Esophagus squamous epithelium (tissue), 4 donors: ENCODE results near the gene RFPL1.

Source experiments
- POLR2A ChIP-seq, 4 donors: fragments of 450-650 bp; IDR thresholded peaks; one replicate each; pipeline ENCODE4 v1.6.1; 2017; ENCODE audit warnings: antibody characterized with exemption in 4 of 4, mild to moderate bottlenecking in 4 of 4, moderate library complexity in 3 of 4
- TF ChIP-seq, protein P1 (sequence below), 6 experiments: fragments of 450-650 bp in 4 of 6; fragments of 200-600 bp in 2 of 6; sonication (generic) in 2 of 6; IDR thresholded peaks; one replicate each; pipeline ENCODE4 v1.5.1; 2016 to 2019; ENCODE audit warnings: antibody characterized with exemption in 6 of 6, mild to moderate bottlenecking in 4 of 6, moderate library complexity in 4 of 6

DNA sequence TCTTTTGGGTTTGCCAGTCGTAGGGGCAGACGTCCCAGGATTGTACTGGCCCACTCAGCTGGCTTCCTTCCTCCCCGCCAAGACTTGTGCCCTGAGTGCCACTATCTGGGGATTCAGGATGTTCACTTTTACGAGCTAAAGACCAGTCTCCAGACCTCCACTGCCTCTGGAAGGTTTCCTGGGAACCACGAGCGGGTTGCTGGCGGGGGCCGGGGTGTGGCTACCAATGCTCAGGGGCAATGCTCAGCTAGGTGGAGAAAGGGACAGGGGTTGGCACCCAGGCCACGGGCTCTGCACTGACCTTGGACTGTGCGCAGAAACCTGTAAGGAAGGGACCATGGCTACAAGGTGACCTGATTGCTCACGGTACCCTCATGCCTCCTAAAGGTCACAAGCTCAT is 43.9 kb downstream of the RFPL1 start:
- TF ChIP-seq, protein P1, sequence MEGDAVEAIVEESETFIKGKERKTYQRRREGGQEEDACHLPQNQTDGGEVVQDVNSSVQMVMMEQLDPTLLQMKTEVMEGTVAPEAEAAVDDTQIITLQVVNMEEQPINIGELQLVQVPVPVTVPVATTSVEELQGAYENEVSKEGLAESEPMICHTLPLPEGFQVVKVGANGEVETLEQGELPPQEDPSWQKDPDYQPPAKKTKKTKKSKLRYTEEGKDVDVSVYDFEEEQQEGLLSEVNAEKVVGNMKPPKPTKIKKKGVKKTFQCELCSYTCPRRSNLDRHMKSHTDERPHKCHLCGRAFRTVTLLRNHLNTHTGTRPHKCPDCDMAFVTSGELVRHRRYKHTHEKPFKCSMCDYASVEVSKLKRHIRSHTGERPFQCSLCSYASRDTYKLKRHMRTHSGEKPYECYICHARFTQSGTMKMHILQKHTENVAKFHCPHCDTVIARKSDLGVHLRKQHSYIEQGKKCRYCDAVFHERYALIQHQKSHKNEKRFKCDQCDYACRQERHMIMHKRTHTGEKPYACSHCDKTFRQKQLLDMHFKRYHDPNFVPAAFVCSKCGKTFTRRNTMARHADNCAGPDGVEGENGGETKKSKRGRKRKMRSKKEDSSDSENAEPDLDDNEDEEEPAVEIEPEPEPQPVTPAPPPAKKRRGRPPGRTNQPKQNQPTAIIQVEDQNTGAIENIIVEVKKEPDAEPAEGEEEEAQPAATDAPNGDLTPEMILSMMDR (IDR thresholded peaks at IDR 0.05): no peak
- TF ChIP-seq POLR2A (IDR thresholded peaks at IDR 0.05): no peak
